ENCODE results near the gene KCNK3.

The KCNK3 gene

DNA sequence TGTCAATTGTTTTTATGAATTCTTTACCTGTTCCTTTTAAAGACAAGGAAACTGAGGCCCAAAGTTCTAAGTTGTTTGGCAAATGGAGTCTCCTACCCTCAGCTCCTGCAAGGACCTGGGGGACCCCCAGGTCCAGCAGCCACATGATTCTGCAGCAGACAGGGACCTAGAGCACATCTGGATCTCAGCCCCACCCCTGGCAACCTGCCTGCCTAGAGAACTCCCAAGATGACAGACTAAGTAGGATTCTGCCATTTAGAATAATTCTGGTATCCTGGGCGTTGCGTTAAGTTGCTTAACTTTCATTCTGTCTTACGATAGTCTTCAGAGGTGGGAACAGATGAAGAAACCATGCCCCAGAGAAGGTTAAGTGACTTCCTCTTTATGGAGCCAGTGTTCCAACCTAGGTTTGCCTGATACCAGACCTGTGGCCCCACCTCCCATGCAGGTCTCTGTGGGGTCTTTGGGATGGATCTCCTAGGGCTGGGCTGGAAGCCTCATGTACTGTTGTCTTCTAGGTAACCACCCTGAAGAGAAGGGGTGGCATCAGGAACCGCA, 87.8 kb downstream of the KCNK3 start:
- Mint-ChIP-seq H3K4me3 (no peak overlapping the region), H3K36me3 (peaks cover 8% of the 10 kb centered on the region), H3K9me3 (no peaks in the 10 kb centered on the region), H3K27me3 (no peaks in the 10 kb centered on the region), H3K27ac (no peak overlapping the region), H3K4me1 (peaks cover 12% of the 10 kb centered on the region)
